H9 (cell line): ENCODE measurements around the gene ZIK1. TPM values are rescaled to one million over a fixed set of nuclear protein-coding genes. Genes with fewer than 3 reads are reported as not detected.

Source experiments
- DNase-seq: peaks from one replicate; pipeline ENCODE4 v3.0.0-alpha.2; 2017
- H2AFZ ChIP-seq: one replicate; pipeline ENCODE4 v1.6.1; 2013; ENCODE audit warnings: mild to moderate bottlenecking, low read length, control low read depth, moderate library complexity
- H2AK5ac ChIP-seq: 2 replicates; pipeline ENCODE4 v1.6.1; 2013; ENCODE audit warnings: low read length, control low read depth, mixed read lengths; ENCODE audit not compliant: insufficient read length
- H2BK120ac ChIP-seq: one replicate; pipeline ENCODE4 v1.6.1; 2013; ENCODE audit warnings: low read depth, mild to moderate bottlenecking, low read length, control low read depth, inconsistent platforms; ENCODE audit not compliant: poor library complexity, severe bottlenecking
- H2BK12ac ChIP-seq: 2 replicates; pipeline ENCODE4 v1.6.1; 2013; ENCODE audit warnings: low read length, control low read depth, mixed read lengths, low read depth; ENCODE audit not compliant: insufficient read length
- H2BK15ac ChIP-seq: 2 replicates; pipeline ENCODE4 v1.6.1; 2013; ENCODE audit warnings: low read depth, low read length, control low read depth
- H2BK20ac ChIP-seq: one replicate; pipeline ENCODE4 v1.6.1; 2013; ENCODE audit warnings: low read depth, mild to moderate bottlenecking, low read length, control low read depth, inconsistent platforms; ENCODE audit not compliant: poor library complexity, severe bottlenecking
- H2BK5ac ChIP-seq: 2 replicates; pipeline ENCODE4 v1.6.1; 2013; ENCODE audit warnings: low read length, control low read depth, mixed read lengths; ENCODE audit not compliant: insufficient read length
- H3K14ac ChIP-seq: 2 replicates; pipeline ENCODE4 v1.6.1; 2013; ENCODE audit warnings: low read length, control low read depth; ENCODE audit not compliant: insufficient read depth
- H3K18ac ChIP-seq: 2 replicates; pipeline ENCODE4 v1.6.1; 2013; ENCODE audit warnings: low read depth, mild to moderate bottlenecking, mixed read lengths, low read length, control low read depth; ENCODE audit not compliant: insufficient read length
- H3K23ac ChIP-seq: 2 replicates; pipeline ENCODE4 v1.6.1; 2013; ENCODE audit warnings: low read length, control low read depth, mixed read lengths, low read depth; ENCODE audit not compliant: insufficient read length
- H3K23me2 ChIP-seq: 2 replicates; pipeline ENCODE4 v1.6.1; 2013; ENCODE audit warnings: low read depth, mild to moderate bottlenecking, mixed read lengths, low read length, control low read depth; ENCODE audit not compliant: insufficient read length, poor library complexity, severe bottlenecking
- H3K27ac ChIP-seq: 2 replicates; pipeline ENCODE4 v1.5.1; 2013; ENCODE audit warnings: low read length, control low read depth, mixed read lengths, low read depth; ENCODE audit not compliant: insufficient read length
- H3K27me3 ChIP-seq: 2 replicates; pipeline ENCODE4 v1.6.1; 2013; ENCODE audit warnings: low read length, control low read depth, inconsistent platforms; ENCODE audit not compliant: insufficient read depth
- H3K4ac ChIP-seq: 2 replicates; pipeline ENCODE4 v1.6.1; 2013; ENCODE audit warnings: low read depth, mild to moderate bottlenecking, control low read depth, inconsistent platforms, low read length, moderate library complexity
- H3K4me1 ChIP-seq: 2 replicates; pipeline ENCODE4 v1.6.1; 2013; ENCODE audit warnings: low read length, control low read depth, inconsistent platforms; ENCODE audit not compliant: insufficient read depth
- H3K4me2 ChIP-seq: 2 replicates; pipeline ENCODE4 v1.6.1; 2013; ENCODE audit warnings: low read length, control low read depth, mixed read lengths; ENCODE audit not compliant: insufficient read length, insufficient read depth
- H3K56ac ChIP-seq: 2 replicates; pipeline ENCODE4 v1.6.1; 2013; ENCODE audit warnings: low read depth, mild to moderate bottlenecking, mixed read lengths, low read length, control low read depth; ENCODE audit not compliant: insufficient read length
- H3K79me1 ChIP-seq: 2 replicates; pipeline ENCODE4 v1.6.1; 2013; ENCODE audit warnings: low read depth, mild to moderate bottlenecking, moderate library complexity, low read length, control low read depth, inconsistent platforms; ENCODE audit not compliant: insufficient read depth, poor library complexity, severe bottlenecking
- H3K79me2 ChIP-seq: 2 replicates; pipeline ENCODE4 v1.6.1; 2013; ENCODE audit warnings: low read length, control low read depth, inconsistent platforms; ENCODE audit not compliant: insufficient read depth
- H3K9ac ChIP-seq: 2 replicates; pipeline ENCODE4 v1.6.1; 2013; ENCODE audit warnings: low read length, control low read depth, mixed read lengths; ENCODE audit not compliant: insufficient read length; ENCODE audit errors: extremely low read depth
- H3K9me3 ChIP-seq: one replicate; pipeline ENCODE4 v1.6.1; 2013; ENCODE audit warnings: low read depth, low read length, inconsistent platforms; ENCODE audit not compliant: control insufficient read depth
- H3T11ph ChIP-seq: one replicate; pipeline ENCODE4 v1.6.1; 2013; ENCODE audit warnings: mild to moderate bottlenecking, low read length, control low read depth, inconsistent platforms
- H4K20me1 ChIP-seq: one replicate; pipeline ENCODE4 v1.6.1; 2013; ENCODE audit not compliant: control insufficient read depth, insufficient read length, insufficient read depth
- H4K5ac ChIP-seq: 2 replicates; pipeline ENCODE4 v1.6.1; 2013; ENCODE audit warnings: low read depth, mild to moderate bottlenecking, mixed read lengths, low read length, control low read depth; ENCODE audit not compliant: insufficient read length
- H4K8ac ChIP-seq: replicated peaks from 2 replicates; pipeline ENCODE4 v1.6.1; 2013; ENCODE audit warnings: low read length, control low read depth, mixed read lengths, low read depth; ENCODE audit not compliant: insufficient read length
- H4K91ac ChIP-seq: 2 replicates; pipeline ENCODE4 v1.6.1; 2013; ENCODE audit warnings: low read depth, mild to moderate bottlenecking, moderate library complexity, mixed read lengths, low read length, control low read depth; ENCODE audit not compliant: insufficient read length
- H3K27ac Mint-ChIP-seq, 3 experiments: 2 replicates in 2 of 3; 3 replicates in 1 of 3; pipeline ENCODE4 v1.8.0; 2020 to 2021; ENCODE audit warnings: mixed read lengths in 3 of 3, mild to moderate bottlenecking in 1 of 3, moderate library complexity in 1 of 3
- H3K27me3 Mint-ChIP-seq: 2 replicates; pipeline ENCODE4 v1.8.0; 2021; ENCODE audit warnings: low read depth, mild to moderate bottlenecking, moderate library complexity, mixed read lengths
- H3K36me3 Mint-ChIP-seq, 3 experiments: 2 replicates in 2 of 3; 3 replicates in 1 of 3; pipeline ENCODE4 v1.8.0; 2020 to 2021; ENCODE audit warnings: low read depth in 3 of 3, mixed read lengths in 3 of 3; ENCODE audit not compliant: insufficient read depth in 1 of 3
- H3K4me1 Mint-ChIP-seq, 2 experiments: 2 replicates each; pipeline ENCODE4 v1.8.0; 2020; ENCODE audit warnings: mixed read lengths in 2 of 2
- H3K4me3 Mint-ChIP-seq, 2 experiments: 2 replicates in 1 of 2; 3 replicates in 1 of 2; pipeline ENCODE4 v1.8.0; 2020 to 2021; ENCODE audit warnings: mild to moderate bottlenecking in 2 of 2, mixed read lengths in 2 of 2, moderate library complexity in 1 of 2
- H3K9me3 Mint-ChIP-seq, 2 experiments: 2 replicates in 1 of 2; 3 replicates in 1 of 2; pipeline ENCODE4 v1.8.0; 2020; ENCODE audit warnings: mild to moderate bottlenecking in 2 of 2, mixed read lengths in 2 of 2, moderate library complexity in 1 of 2
- WGBS: extraction: QIAGEN DNeasy Blood & Tissue Kit; methylation state at CpG from one replicate; pipeline ENCODE4 v1.1.7; 2013; ENCODE audit warnings: missing lambda C conversion rate, low lambda C conversion rate, mixed read lengths; ENCODE audit not compliant: insufficient read length; ENCODE audit errors: extremely low coverage; 5-methylcytosine and 5-hydroxymethylcytosine counted together
- total RNA-seq: library from RNA; stranded (reverse); gene quantifications from 2 replicates; pipeline ENCODE4 v1.2.1, GENCODE V29; 2021
- TF ChIP-seq, protein P1 (sequence below): fragments of 200-600 bp; sonication (generic); conservative IDR thresholded peaks from 3 replicates; pipeline ENCODE4 v1.8.0; 2021; ENCODE audit warnings: antibody characterized with exemption, mild to moderate bottlenecking

ZIK1 gene
- total RNA-seq, 1 experiment from 2014 or later, result 27.8 TPM

DNA sequence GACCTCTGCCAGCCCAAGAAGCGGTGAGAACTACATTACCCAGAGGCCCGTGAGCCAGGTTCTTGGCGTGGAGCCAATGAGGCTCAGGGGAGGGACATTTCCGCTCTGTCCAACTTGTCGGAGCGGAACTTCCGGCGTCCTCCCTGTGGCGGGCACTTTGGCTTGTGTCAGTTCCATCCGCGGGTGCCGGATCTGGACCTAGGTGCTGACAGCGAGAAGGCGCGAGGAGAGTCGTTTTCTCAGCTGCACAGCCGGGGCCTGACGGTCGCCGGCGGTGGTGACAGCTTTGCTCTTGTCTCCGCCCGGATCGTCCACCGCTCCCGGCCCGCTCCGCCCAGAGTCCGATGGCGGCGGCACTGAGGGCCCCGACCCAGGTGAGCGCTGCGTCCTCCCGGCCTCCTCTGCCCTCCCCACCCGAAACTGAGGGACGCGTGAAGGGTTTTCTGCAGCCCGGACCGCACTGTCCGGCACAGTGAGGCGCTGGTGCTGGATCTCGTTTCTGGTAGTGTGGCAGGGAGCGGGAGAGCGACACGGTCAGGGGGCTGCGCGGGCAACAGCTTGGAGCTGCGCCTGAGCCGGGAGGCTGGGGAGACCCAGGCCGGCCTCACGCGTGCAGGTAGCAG lies 15.9 kb downstream of the ZIK1 start, which contains the start of gene ZNF530:
Gene ZNF530 (plus strand): TSS at position 125 of the 623 bp plus-strand sequence. CDS start 4,461 bp downstream, outside the sequence.
- H3K14ac ChIP-seq, result no peak within 1 kb of the TSS; the same call in 1 of the 2 replicates
- Mint-ChIP-seq H3K4me1 (peaks cover 4 to 10% of the 10 kb centered on the region in 2 experiments), H3K36me3 (peaks cover 21 to 34% (median 31%) of the 10 kb centered on the region in 3 experiments), H3K9me3 (peaks cover 4 to 33% of the 10 kb centered on the region in 2 experiments; a peak in 4 of 5 replicates), H3K27me3 (peaks cover 4% of the 10 kb centered on the region), H3K27ac (no peak within 1 kb of the TSS), H3K4me3 (peak within 1 kb of the TSS; percentile 85 to 90)
- H3K4me1 ChIP-seq, result no peaks in the 10 kb centered on the region
- H2BK12ac ChIP-seq, result no peak within 1 kb of the TSS
- H4K8ac ChIP-seq, result no peak within 1 kb of the TSS
- no peak within 1 kb of the TSS for H3K4ac ChIP-seq
- no peak within 1 kb of the TSS for H2BK20ac ChIP-seq
- H3K9me3 ChIP-seq, result no peaks in the 10 kb centered on the region
- H3K27ac ChIP-seq, result no peak within 1 kb of the TSS
- H3K23me2 ChIP-seq, result peaks cover 10% of the 10 kb centered on the region
- no peak within 1 kb of the TSS for H2AK5ac ChIP-seq
- H3K23ac ChIP-seq, result no peak within 1 kb of the TSS
- H3K79me2 ChIP-seq, result no peaks in the 10 kb centered on the region
- no peak within 1 kb of the TSS for H4K5ac ChIP-seq
- H3K79me1 ChIP-seq, result peaks cover 6% of the 10 kb centered on the region
- peak within 1 kb of the TSS; percentile 74 for H2AFZ ChIP-seq
- TF ChIP-seq, protein P1, sequence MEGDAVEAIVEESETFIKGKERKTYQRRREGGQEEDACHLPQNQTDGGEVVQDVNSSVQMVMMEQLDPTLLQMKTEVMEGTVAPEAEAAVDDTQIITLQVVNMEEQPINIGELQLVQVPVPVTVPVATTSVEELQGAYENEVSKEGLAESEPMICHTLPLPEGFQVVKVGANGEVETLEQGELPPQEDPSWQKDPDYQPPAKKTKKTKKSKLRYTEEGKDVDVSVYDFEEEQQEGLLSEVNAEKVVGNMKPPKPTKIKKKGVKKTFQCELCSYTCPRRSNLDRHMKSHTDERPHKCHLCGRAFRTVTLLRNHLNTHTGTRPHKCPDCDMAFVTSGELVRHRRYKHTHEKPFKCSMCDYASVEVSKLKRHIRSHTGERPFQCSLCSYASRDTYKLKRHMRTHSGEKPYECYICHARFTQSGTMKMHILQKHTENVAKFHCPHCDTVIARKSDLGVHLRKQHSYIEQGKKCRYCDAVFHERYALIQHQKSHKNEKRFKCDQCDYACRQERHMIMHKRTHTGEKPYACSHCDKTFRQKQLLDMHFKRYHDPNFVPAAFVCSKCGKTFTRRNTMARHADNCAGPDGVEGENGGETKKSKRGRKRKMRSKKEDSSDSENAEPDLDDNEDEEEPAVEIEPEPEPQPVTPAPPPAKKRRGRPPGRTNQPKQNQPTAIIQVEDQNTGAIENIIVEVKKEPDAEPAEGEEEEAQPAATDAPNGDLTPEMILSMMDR, result no peak
- H3K56ac ChIP-seq, result no peak within 1 kb of the TSS
- no peak within 1 kb of the TSS for H2BK15ac ChIP-seq
- no CpG with 5 or more reads among the region's 53 CpGs for WGBS
- H2BK120ac ChIP-seq, result no peak within 1 kb of the TSS
- H3K27me3 ChIP-seq, result no peaks in the 10 kb centered on the region
- H2BK5ac ChIP-seq, result no peak within 1 kb of the TSS
- peak within 1 kb of the TSS; percentile 60 for H3K9ac ChIP-seq
- no peak within 1 kb of the TSS for H3T11ph ChIP-seq
- peak; percentile 94 for DNase-seq
- no peak within 1 kb of the TSS for H3K18ac ChIP-seq
- H3K4me2 ChIP-seq, result peak within 1 kb of the TSS; percentile 71
- H4K20me1 ChIP-seq, result no peaks in the 10 kb centered on the region
- no peak within 1 kb of the TSS for H4K91ac ChIP-seq
